Spleen (tissue), 7 donors: Measurements from ENCODE around the gene JAKMIP1.

Experiments used
- CTCF ChIP-seq, 11 experiments: fragments of 200-600 bp in 7 of 11; fragments of 450-650 bp in 4 of 11; sonication (generic) in 4 of 11; IDR thresholded peaks in 8 of 11; conservative IDR thresholded peaks in 3 of 11; 1 replicate in 7 of 11; 2 replicates in 4 of 11; pipeline versions ENCODE4 v1.4.0 to v1.8.0; 2016 to 2021; ENCODE audit warnings: antibody characterized with exemption in 11 of 11, inconsistent platforms in 4 of 11, mild to moderate bottlenecking in 1 of 11
- POLR2A ChIP-seq, 3 donors: fragments of 450-650 bp; IDR thresholded peaks; one replicate each; pipeline ENCODE4 v1.5.1; 2017; ENCODE audit warnings: antibody characterized with exemption in 3 of 3, mild to moderate bottlenecking in 1 of 3
- POLR2AphosphoS5 ChIP-seq, 3 donors: sonication (generic); formaldehyde crosslinking; IDR thresholded peaks; one replicate each; pipeline ENCODE4 v1.5.1; 2017; ENCODE audit warnings: antibody characterized with exemption in 3 of 3
- donor health status: DM: no; HTN: no; CAD: no; lungs with moderate emphysema.
- donor health status: DM: no; HTN: no; CAD: no.
- donor health status: DM: no; HTN: no; CAD: no.

DNA sequence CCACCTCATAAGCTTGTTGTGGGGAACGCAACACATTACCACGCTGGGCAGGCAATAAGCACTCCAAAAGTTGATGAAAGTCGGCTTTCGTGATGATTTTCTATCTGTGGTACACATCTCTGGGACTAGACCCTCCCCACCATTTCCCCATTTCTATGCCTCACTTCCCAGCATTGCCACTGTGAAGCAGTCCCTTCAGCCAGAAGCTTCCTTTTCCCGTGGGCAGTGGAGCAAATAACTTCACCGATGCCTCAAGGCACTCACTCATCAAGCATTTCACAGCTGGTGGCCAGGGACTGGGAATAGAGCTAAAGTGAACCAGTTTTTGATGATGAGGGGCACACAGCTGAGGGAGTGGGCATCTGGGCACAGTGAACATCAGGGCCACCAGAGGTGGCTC, 201.0 kb downstream of the JAKMIP1 start:
- no peak for TF ChIP-seq CTCF (IDR thresholded peaks at IDR 0.05 in 8 of 11, conservative IDR thresholded peaks at IDR 0.05 in 3 of 11)
- no peak for TF ChIP-seq POLR2A (IDR thresholded peaks at IDR 0.05)
- TF ChIP-seq POLR2AphosphoS5 (IDR thresholded peaks at IDR 0.05): no peak
